ENCODE results near the gene STRN3. TPM values are rescaled to one million over a fixed set of nuclear protein-coding genes. Genes with fewer than 3 reads are reported as not detected.
"Not testable (repeated sequence)": the region's sequence is repeated elsewhere in the genome, so short reads cannot be mapped to it uniquely, and the experiment has no call there.

STRN3 gene
- total and polyA plus RNA-seq, 9 donors = 11.5 to 43.0 (median 32.4) TPM

- intact Hi-C loops (cut with DNase I) = no loop called here
- no peaks in the 10 kb centered on the region for H3K27me3 ChIP-seq
Measured at GRCh38 chr14:30935445-30935844, 90.7 kb downstream of the STRN3 start.

GRCh38 chr14:30933937-30934336 is 92.2 kb downstream of the STRN3 start:
- H3K27ac ChIP-seq; H3K9me3 ChIP-seq; H3K36me3 ChIP-seq; DNase-seq; intact Hi-C loops (cut with DNase I); H3K27me3 ChIP-seq; H3K4me1 ChIP-seq (ENCODE audit: insufficient read depth); H3K4me3 ChIP-seq: not testable (repeated sequence)
- WGBS, 3 donors = 95 to 98% (median 96%) methylated on average over 13 of the region's 13 CpGs

More at GRCh38 chr14:30935445-30935844, 90.7 kb downstream of the STRN3 start:
- no peak overlapping the region for H3K27ac ChIP-seq
- no peak for DNase-seq
- no peaks in the 10 kb centered on the region for H3K4me1 ChIP-seq (ENCODE audit: insufficient read depth)
- no peaks in the 10 kb centered on the region for H3K36me3 ChIP-seq
- WGBS, 3 donors = 89 to 93% (median 91%) methylated on average over 2 of the region's 2 CpGs
- no peaks in the 10 kb centered on the region for H3K9me3 ChIP-seq
- no peak overlapping the region for H3K4me3 ChIP-seq
- TF ChIP-seq POLR2A (IDR thresholded peaks at IDR 0.05) (no peak), EP300 (IDR thresholded peaks at IDR 0.05) (no peak)
- TF ChIP-seq, protein P1, sequence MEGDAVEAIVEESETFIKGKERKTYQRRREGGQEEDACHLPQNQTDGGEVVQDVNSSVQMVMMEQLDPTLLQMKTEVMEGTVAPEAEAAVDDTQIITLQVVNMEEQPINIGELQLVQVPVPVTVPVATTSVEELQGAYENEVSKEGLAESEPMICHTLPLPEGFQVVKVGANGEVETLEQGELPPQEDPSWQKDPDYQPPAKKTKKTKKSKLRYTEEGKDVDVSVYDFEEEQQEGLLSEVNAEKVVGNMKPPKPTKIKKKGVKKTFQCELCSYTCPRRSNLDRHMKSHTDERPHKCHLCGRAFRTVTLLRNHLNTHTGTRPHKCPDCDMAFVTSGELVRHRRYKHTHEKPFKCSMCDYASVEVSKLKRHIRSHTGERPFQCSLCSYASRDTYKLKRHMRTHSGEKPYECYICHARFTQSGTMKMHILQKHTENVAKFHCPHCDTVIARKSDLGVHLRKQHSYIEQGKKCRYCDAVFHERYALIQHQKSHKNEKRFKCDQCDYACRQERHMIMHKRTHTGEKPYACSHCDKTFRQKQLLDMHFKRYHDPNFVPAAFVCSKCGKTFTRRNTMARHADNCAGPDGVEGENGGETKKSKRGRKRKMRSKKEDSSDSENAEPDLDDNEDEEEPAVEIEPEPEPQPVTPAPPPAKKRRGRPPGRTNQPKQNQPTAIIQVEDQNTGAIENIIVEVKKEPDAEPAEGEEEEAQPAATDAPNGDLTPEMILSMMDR (IDR thresholded peaks at IDR 0.05) = no peak

DNA sequence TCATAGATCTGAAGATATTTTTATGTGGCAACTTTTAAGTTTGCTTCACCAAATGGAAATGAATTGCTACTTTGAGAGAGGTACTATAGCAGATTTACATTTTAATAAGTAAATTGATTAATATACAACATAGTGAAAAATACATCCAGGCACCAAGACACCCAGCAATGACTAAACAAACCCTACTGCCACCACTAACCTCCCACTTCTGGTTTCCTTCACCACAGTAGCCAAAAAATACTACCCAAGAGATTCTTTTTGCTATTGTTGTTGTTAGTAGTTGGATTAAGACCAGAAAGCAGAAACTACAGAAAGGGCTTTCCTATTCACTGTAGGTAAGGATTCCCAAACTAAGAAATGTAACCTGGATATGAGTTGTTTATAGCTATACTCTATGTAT is 97.7 kb downstream of the STRN3 start:
- Histone ChIP-seq H3K27ac (no peak overlapping the region), H3K27me3 (no peaks in the 10 kb centered on the region), H3K4me1 (ENCODE audit: insufficient read depth) (no peaks in the 10 kb centered on the region), H3K36me3 (no peaks in the 10 kb centered on the region), H3K4me3 (no peak overlapping the region), H3K9me3 (no peaks in the 10 kb centered on the region)
- DNase-seq = no peak
- TF ChIP-seq EP300 (IDR thresholded peaks at IDR 0.05) (no peak), POLR2A (IDR thresholded peaks at IDR 0.05) (no peak)
- TF ChIP-seq, protein P1 (IDR thresholded peaks at IDR 0.05) = no peak
- intact Hi-C loops (cut with DNase I) = no loop called here

DNA sequence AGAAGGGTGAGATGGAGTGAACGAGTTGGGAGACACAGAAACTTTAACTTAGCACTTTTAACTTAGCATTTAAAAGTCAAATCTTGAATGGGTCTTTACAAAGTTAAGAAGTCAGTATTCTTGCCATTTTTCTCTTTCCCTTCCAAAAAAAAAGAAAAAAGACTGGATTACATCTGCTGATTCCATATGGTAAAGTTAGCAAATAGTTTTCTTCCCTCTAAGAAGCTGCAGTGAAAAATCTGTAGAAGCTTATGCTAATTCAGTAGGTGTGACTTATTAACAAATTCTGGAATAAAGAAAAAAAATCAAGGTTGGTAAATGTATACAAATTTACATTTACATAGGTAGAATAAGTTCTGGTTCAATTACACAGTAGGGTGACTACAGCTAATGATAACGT is 100.9 kb downstream of the STRN3 start:
- 84 to 90% (median 89%) methylated on average over 2 of the region's 2 CpGs for WGBS, 3 donors
- intact Hi-C loops (cut with DNase I) = no loop called here
- no peaks in the 10 kb centered on the region for H3K27me3 ChIP-seq
- TF ChIP-seq, protein P1 (IDR thresholded peaks at IDR 0.05) = no peak
- TF ChIP-seq EP300 (IDR thresholded peaks at IDR 0.05) (no peak), POLR2A (IDR thresholded peaks at IDR 0.05) (no peak)
- H3K36me3 ChIP-seq = no peaks in the 10 kb centered on the region
- DNase-seq = no peak
- no peaks in the 10 kb centered on the region for H3K4me1 ChIP-seq (ENCODE audit: insufficient read depth)
- H3K9me3 ChIP-seq = no peaks in the 10 kb centered on the region
- no peak overlapping the region for H3K27ac ChIP-seq
- no peak overlapping the region for H3K4me3 ChIP-seq

- no peak for TF ChIP-seq EP300 (IDR thresholded peaks at IDR 0.05)
- TF ChIP-seq, protein P1 (IDR thresholded peaks at IDR 0.05) = no peak
- no peak for TF ChIP-seq POLR2A (IDR thresholded peaks at IDR 0.05)
Measured at GRCh38 chr14:30921788-30922187, 104.4 kb downstream of the STRN3 start.

More at GRCh38 chr14:30921788-30922187, 104.4 kb downstream of the STRN3 start:
- Histone ChIP-seq H3K4me1 (ENCODE audit: insufficient read depth) (no peaks in the 10 kb centered on the region), H3K27ac (no peak overlapping the region), H3K36me3 (no peaks in the 10 kb centered on the region), H3K4me3 (no peak overlapping the region), H3K9me3 (no peaks in the 10 kb centered on the region), H3K27me3 (no peaks in the 10 kb centered on the region)
- DNase-seq = no peak
- WGBS, 3 donors = 93 to 100% (median 97%) methylated on average over 2 of the region's 2 CpGs
- intact Hi-C loops (cut with DNase I) = no loop called here
